ENCODE data around the gene TNRC6B. TPM values are rescaled to one million over a fixed set of nuclear protein-coding genes. Genes with fewer than 3 reads are reported as not detected.
"Not testable (repeated sequence)": the region's sequence is repeated elsewhere in the genome, so short reads cannot be mapped to it uniquely, and the experiment has no call there.

The TNRC6B gene
- total RNA-seq, 3 donors from 2014 or later: 32.8 to 53.1 (median 39.7) TPM

- Histone ChIP-seq H3K4me1 (peaks cover 0 to 6% of the 10 kb centered on the region in 2 donors), H3K27me3 (no peaks in the 10 kb centered on the region), H3K9me3 (no peaks in the 10 kb centered on the region), H3K36me3 (no peaks in the 10 kb centered on the region), H3K4me3 (no peak overlapping the region), H3K27ac (no peak overlapping the region)
- no peak for DNase-seq (ENCODE audit: low spot score in 2 of 2)
- TF ChIP-seq POLR2AphosphoS5 (IDR thresholded peaks at IDR 0.05) (no peak), POLR2A (IDR thresholded peaks at IDR 0.05) (no peak), CTCF (IDR thresholded peaks at IDR 0.05) (no peak)
- intact Hi-C loops (cut with DNase I; ENCODE audit: low total_unique reads): no loop called here
Observed at GRCh38 chr22:40190501-40190900, 12.8 kb downstream of the TNRC6B start.

- intact Hi-C loops (cut with DNase I; ENCODE audit: low total_unique reads): no loop called here
- H3K27ac ChIP-seq: peak overlapping the region in 1 of 2 donors; percentile 50
- no peaks in the 10 kb centered on the region for H3K9me3 ChIP-seq
- peaks cover 0 to 12% of the 10 kb centered on the region in 2 donors for H3K4me1 ChIP-seq
- no peak for DNase-seq (ENCODE audit: low spot score in 2 of 2)
- no peaks in the 10 kb centered on the region for H3K27me3 ChIP-seq
- no peak for TF ChIP-seq POLR2AphosphoS5 (IDR thresholded peaks at IDR 0.05)
- TF ChIP-seq POLR2A (IDR thresholded peaks at IDR 0.05): no peak
- no peak for TF ChIP-seq CTCF (IDR thresholded peaks at IDR 0.05)
- no peak overlapping the region for H3K4me3 ChIP-seq
- no peaks in the 10 kb centered on the region for H3K36me3 ChIP-seq
Observed at GRCh38 chr22:40193429-40194421, 16.0 kb downstream of the TNRC6B start.

GRCh38 chr22:40194656-40195055, 16.9 kb downstream of the TNRC6B start:
- H3K4me3 ChIP-seq: no peak overlapping the region
- H3K27me3 ChIP-seq: no peaks in the 10 kb centered on the region
- H3K4me1 ChIP-seq: peaks cover 0 to 12% of the 10 kb centered on the region in 2 donors
- H3K36me3 ChIP-seq: no peaks in the 10 kb centered on the region
- DNase-seq (ENCODE audit: low spot score in 2 of 2): no peak
- H3K9me3 ChIP-seq: no peaks in the 10 kb centered on the region
- TF ChIP-seq POLR2AphosphoS5 (IDR thresholded peaks at IDR 0.05): no peak
- TF ChIP-seq CTCF (IDR thresholded peaks at IDR 0.05): no peak
- TF ChIP-seq POLR2A (IDR thresholded peaks at IDR 0.05): no peak
- peak overlapping the region; percentile 19 to 40 for H3K27ac ChIP-seq
- intact Hi-C loops (cut with DNase I; ENCODE audit: low total_unique reads): no loop called here

GRCh38 chr22:40196628-40197360, 19.1 kb downstream of the TNRC6B start:
- no peak for TF ChIP-seq POLR2A (IDR thresholded peaks at IDR 0.05)
- no peak for TF ChIP-seq POLR2AphosphoS5 (IDR thresholded peaks at IDR 0.05)
- no peak for TF ChIP-seq CTCF (IDR thresholded peaks at IDR 0.05)
- intact Hi-C loops (cut with DNase I; ENCODE audit: low total_unique reads): no loop called here
- no peak for DNase-seq (ENCODE audit: low spot score in 2 of 2)
- H3K9me3 ChIP-seq: no peaks in the 10 kb centered on the region
- no peaks in the 10 kb centered on the region for H3K36me3 ChIP-seq
- H3K27ac ChIP-seq: peak overlapping the region in 1 of 2 donors; percentile 22
- no peaks in the 10 kb centered on the region for H3K27me3 ChIP-seq
- no peak overlapping the region for H3K4me3 ChIP-seq
- H3K4me1 ChIP-seq: peaks cover 0 to 12% of the 10 kb centered on the region in 2 donors

- H3K27me3 ChIP-seq; H3K36me3 ChIP-seq; H3K4me3 ChIP-seq; DNase-seq (ENCODE audit: low spot score in 2 of 2); H3K9me3 ChIP-seq; intact Hi-C loops (cut with DNase I; ENCODE audit: low total_unique reads): not testable (repeated sequence)
- peak overlapping the region in 1 of 2 donors; percentile 22 for H3K27ac ChIP-seq
- H3K4me1 ChIP-seq: peaks cover 0 to 12% of the 10 kb centered on the region in 2 donors
Observed at GRCh38 chr22:40197421-40197820, 19.7 kb downstream of the TNRC6B start.

All from breast epithelium (tissue), 4 donors.